Coronary artery (tissue), 2 donors: Measurements from ENCODE around the gene ABL1.

Experiments used
- DNase-seq: peaks from one replicate; pipeline ENCODE4 v3.0.0-alpha.2; 2017; ENCODE audit warnings: low spot score
- H3K27ac ChIP-seq, 2 donors: fragments of 200-600 bp; sonication (generic); one replicate each; pipeline ENCODE4 v1.5.1; 2016 to 2019
- H3K4me3 ChIP-seq: fragments of 200-600 bp; sonication (generic); 2 replicates; pipeline ENCODE4 v1.5.1; 2016; ENCODE audit warnings: mild to moderate bottlenecking, moderate library complexity
- CTCF ChIP-seq: fragments of 200-600 bp; sonication (generic); IDR thresholded peaks from one replicate; pipeline ENCODE4 v1.5.1; 2019; ENCODE audit warnings: antibody characterized with exemption

The ABL1 gene

GRCh38 chr9:130830231-130830760, 4.8 kb upstream of the ABL1 start:
- Histone ChIP-seq H3K27ac (no peak overlapping the region), H3K4me3 (no peak overlapping the region)
- no peak for DNase-seq
- TF ChIP-seq CTCF: no peak

GRCh38 chr9:130831077-130831476, 4.0 kb upstream of the ABL1 start:
- H3K4me3 ChIP-seq: no peak overlapping the region
- TF ChIP-seq CTCF: no peak
- DNase-seq: no peak
- H3K27ac ChIP-seq: no peak overlapping the region

- H3K4me3 ChIP-seq: no peak overlapping the region
- no peak for TF ChIP-seq CTCF
- peak overlapping the region in 1 of 2 donors; percentile 96 for H3K27ac ChIP-seq
- no peak for DNase-seq
These were observed 1.7 kb upstream of the ABL1 start for GRCh38 chr9:130833031-130833990.

DNA sequence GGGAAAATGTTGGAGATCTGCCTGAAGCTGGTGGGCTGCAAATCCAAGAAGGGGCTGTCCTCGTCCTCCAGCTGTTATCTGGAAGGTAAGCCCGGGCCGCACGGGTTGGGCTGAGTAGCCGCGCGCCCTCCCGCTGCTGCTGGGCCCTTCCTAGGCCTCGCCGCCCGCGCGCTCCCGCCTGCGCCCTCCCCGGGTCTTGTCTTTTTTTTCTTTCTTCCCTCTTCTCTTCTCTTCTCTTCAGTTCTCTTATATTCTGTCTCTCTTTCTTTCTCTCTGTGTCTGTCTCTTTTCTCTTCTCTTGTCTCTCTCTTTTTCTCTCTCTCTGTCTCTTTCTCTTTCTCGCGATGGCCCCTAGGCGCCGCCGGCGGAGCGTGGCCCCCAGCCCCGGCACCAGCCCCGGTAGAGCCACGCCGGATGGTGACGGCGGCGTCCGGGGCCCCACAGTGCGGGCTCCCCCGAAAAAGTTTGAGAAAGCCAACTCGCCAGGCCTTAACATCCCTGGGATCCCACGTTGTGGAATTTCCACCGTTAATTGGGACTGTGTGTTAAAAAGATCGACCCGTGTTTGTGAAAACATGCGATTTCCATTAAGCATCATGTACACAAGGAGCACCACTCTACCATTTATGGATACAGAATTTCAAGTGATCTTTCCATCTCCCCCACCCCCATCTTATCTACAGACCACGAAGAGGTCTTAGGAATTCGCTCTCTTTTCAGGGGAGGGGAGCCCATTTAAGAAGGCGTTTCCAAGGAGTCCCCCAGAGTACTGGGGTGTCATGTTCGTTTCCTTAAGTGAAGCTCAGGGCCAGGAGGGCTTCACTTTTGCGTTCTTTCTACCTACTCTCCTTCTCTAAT, 616 bp downstream of the ABL1 start:
- peak overlapping the region; percentile 73 for H3K4me3 ChIP-seq
- TF ChIP-seq CTCF: no peak
- DNase-seq: no peak
- peak overlapping the region; percentile 95 to 96 for H3K27ac ChIP-seq

DNA sequence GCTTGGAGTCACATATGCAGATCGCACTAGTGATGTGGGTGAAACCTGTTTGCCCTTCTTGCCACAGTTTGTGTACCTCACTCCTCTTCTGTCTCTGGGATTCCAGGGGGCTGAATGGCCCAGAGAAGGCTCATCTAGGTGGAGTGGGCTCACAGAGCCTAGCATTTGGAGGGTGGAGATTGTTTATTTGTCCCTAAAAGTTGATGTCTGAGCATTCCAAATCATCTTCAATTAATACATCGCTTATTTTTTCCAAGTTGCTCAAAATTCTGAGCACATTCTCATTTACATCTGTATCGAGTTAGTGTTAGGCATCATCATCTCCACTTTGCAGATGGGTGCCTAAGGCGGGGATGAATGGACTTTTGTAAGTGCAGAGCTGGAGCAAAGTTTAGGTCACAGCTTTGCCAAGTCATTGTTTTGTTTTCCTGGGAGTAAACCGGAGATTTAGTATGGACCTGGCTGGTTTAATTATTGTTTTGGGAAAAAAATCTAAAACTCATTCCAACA, 2.0 kb downstream of the ABL1 start:
- Histone ChIP-seq H3K4me3 (peak overlapping the region; percentile 73), H3K27ac (peak overlapping the region; percentile 84 to 95)

GRCh38 chr9:130837643-130838042, 2.6 kb downstream of the ABL1 start:
- DNase-seq: no peak
- no peak for TF ChIP-seq CTCF
- H3K4me3 ChIP-seq: peak overlapping the region; percentile 73
- H3K27ac ChIP-seq: peak overlapping the region; percentile 67 to 95

More for the DNA sequence above, 2.0 kb downstream of the ABL1 start:
- DNase-seq: no peak
- TF ChIP-seq CTCF: no peak
